ENCODE results near the gene USHBP1. TPM values are rescaled to one million over a fixed set of nuclear protein-coding genes. Genes with fewer than 3 reads are reported as not detected.
A peak's percentile ranks its signal among the peaks of the same experiment; 100 is the strongest.

Gene USHBP1
- total RNA-seq, 1 donor from 2014 or later: 33.5 TPM

DNA sequence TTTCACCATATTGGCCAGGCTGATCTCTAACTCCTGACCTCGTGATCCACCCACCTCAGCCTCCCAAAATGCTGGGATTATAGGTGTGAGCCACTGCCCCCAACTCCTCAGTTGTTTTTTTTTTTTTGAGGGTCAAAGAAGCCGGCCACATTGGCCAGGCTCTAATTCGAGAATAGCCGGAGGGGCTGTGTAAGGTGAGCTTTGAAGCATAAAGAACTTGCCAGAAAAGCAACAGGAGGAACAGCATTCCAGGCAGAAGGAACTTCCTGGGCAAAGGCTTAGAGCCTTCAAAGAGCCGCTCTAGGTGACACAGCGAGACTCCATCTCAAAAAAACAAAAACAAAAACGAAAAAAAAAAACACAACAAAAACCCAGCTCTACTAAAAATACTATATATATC is 1.5 kb upstream of the USHBP1 start:
- no peak for DNase-seq (ENCODE audit: low read depth in 2 of 2)

- peak in 1 of 2 donors; percentile 22 for DNase-seq (ENCODE audit: low read depth in 2 of 2)
Observed at GRCh38 chr19:17263712-17264640, 569 bp downstream of the USHBP1 start.

DNA sequence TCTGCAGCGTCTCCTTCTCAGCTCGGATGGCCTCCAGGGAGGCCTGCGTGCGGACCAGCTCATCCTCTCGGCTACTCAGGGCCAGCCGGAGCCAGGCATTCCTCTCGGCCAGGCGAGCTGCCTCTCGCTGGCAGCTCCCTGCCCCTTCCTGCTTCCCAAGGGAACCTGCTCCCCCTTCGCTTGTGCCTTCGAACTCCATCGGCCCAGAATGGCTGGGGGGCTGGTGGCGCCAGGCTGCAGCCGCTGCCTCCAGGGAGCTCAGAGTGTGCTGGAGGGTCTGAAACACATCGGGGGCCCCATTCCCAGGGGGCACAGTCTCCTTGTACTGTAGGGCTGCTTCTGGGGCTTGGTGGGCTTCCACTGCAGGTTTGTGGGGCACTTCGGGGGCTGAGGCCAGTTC is 2.0 kb downstream of the USHBP1 start:
- DNase-seq (ENCODE audit: low read depth in 2 of 2): no peak

GRCh38 chr19:17260842-17261325 is 3.7 kb downstream of the USHBP1 start:
- DNase-seq (ENCODE audit: low read depth in 2 of 2): peak; percentile 82 to 88

DNA sequence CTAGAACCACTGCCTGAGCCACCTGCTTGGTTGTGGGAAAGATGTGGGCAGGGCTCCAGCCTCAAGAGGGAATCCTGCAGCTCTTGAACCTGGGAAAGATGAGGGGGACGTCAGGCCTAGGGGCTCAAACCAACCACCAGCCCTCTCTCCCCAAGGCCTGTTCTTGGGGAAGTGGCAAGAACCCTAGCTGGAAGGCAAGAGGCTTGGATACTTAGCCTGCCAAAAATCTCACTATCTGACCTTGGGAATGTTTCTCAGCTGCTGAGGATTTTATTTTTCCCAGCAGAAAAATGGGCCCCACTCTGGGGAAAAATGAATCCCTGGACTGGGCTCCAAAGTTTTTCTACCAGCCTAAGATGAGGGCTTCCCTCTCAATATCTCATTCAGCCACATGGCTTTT is 4.6 kb downstream of the USHBP1 start:
- no peak for DNase-seq (ENCODE audit: low read depth in 2 of 2)

DNA sequence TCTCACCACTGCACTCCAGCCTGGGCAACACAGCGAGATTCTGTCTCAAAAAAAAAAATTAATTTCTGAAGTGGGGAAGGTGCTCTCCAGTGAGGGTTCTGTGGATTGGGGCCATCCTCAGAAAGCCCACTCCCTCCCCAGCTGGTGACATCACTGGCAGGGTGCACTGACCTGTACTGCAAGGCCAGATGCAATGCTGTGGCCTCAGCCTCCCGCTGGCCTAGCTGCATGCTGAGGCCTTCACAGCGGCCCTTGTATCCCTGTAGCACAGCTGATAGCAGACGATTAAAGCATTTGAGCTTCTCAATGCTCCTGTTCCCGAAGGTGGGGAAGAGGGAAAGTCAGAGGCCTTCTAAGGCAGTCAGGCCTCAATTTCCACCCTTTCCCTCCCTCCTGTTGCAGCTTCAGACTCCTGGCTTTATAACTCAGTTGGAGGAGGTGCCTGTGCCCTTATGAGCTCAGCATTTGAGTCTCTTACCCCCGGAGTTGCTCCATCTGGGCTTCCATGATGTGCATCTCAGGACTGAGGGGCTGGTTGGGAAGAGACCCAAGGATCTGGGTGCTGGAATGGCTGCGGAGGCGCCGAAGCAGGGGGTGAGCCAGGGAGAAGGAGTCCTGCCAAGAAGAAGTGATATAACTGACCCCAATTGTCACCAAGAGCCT is 5.3 kb downstream of the USHBP1 start:
- DNase-seq (ENCODE audit: low read depth in 2 of 2): no peak

GRCh38 chr19:17256130-17256529 is 8.4 kb downstream of the USHBP1 start:
- DNase-seq (ENCODE audit: low read depth in 2 of 2): no peak

DNA sequence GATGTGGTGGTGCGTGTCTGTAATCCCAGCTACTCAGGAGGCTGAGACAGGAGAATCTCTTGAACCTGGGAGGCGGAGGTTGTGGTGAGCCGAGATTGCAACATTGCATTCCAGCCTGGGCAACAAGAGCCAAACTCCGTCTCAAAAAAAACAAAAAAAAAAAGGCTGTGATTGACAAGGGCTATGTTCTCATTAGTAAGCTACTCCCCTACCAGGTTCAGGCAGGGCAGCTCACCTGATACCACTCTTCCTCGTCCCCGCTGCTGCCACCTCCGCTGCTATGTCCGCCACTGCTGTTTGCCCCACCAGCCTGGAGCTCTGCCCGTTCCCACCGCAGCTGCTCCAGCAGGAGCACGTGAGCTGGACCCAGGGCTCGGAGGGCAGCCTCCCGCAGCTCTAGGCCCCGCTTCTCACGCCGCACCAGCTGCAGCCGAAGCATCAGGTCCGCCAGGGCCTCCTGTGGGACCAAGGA is 9.4 kb downstream of the USHBP1 start:
- DNase-seq (ENCODE audit: low read depth in 2 of 2): no peak

DNA sequence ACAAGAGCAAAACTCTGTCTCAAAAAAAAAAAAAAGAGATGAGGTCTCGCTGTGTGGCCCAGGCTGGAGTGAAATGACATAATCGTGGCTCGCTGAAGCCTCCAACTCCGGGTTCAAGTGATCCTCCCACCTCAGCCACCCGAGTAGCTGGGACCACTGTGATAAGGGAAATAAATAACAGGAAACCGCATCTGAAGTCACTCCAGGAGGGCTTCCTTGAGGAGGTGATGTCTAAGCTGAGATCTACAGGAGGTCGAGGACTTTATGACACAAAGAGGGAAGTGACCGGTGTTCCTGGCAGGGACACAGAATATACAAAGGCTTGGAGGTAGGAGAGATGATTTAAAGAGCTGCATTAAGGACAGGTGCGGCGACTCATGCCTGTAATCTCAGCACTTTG is 9.9 kb downstream of the USHBP1 start:
- DNase-seq (ENCODE audit: low read depth in 2 of 2): no peak

DNA sequence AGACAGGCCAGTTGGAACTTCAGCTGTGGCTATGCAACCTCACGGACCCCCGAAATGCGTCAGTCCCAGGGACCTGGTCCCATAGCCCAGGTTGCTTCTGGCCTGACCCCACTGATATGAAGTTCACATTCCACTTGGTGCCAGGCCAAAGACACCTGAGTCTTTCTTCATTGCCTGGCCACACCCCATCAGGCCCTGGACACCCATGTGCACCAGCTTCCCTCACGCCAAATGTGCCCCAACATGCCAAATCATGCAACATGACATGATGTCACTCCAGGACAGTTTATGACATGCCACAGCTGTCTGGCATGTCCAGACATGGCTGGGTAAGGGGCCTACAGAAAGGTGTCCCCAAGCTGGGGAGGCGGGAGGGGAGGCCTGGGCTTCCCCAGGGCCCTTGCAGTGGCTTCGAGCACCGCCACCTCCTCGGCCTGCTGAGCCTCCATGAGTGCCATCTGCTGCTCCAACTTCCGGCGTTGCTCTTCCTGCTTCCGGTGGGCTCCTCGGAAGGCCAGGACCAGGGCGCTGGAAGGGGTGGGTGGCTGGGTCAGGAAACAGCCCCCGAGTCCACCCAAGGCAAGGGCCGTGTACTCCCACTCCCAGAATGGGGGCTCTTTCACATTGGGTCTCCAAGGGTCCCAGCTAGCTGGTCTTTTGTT is 14.5 kb downstream of the USHBP1 start:
- DNase-seq (ENCODE audit: low read depth in 2 of 2): no peak

GRCh38 chr19:17248011-17248776 is 16.4 kb downstream of the USHBP1 start:
- DNase-seq (ENCODE audit: low read depth in 2 of 2): no peak

DNA sequence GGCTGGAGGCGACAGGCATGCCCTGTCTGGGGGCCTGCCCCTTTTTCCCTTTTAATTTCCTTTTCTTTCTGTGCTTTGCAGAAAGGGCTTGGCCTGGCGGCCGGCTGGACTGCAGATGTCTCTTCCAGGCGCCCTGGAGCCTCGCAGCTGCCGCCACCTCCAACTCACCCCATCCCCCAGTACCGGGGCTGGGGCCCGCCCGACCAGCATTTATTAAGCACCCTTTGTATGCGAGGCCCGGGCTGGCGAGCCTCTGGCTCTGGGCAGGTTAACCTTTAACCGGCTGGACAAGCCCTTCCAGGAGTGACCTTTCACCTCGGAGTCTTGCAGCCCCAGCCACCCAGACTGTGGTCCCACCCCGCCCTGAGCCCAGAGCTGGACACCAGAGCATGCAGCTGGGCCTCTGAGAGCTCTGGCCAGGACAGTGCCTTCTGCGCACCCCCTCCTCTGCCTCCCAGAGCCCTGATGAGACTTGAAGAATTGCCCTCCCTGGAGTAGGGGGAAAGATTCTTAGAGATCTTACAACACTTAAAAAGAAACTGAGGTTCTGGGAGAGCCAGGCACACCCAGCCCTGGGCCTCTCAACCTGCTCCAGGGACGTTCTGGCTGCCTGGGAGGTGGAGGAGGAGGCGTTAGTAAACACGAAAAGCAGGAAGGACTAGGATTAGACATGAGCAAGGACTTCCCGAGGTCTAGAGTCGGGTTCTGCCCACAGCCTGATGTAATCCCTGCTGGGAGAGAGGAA is 17.7 kb downstream of the USHBP1 start:
- peak in 1 of 2 donors; percentile 40 for DNase-seq (ENCODE audit: low read depth in 2 of 2)

GRCh38 chr19:17245535-17245984 is 19.0 kb downstream of the USHBP1 start, which contains the start of gene NR2F6:
Gene NR2F6, minus strand, starts transcription at chr19:17245919. Its CDS starts 699 bp downstream, at chr19:17245220.
- no peak for DNase-seq (ENCODE audit: low read depth in 2 of 2)

- no peak for DNase-seq (ENCODE audit: low read depth in 2 of 2)
Observed at GRCh38 chr19:17244618-17245534, 19.7 kb downstream of the USHBP1 start.

- peak in 1 of 2 donors; percentile 29 for DNase-seq (ENCODE audit: low read depth in 2 of 2)
Observed at GRCh38 chr19:17243830-17244617, 20.5 kb downstream of the USHBP1 start.

- no peak for DNase-seq (ENCODE audit: low read depth in 2 of 2)
Observed at GRCh38 chr19:17243211-17243829, 21.2 kb downstream of the USHBP1 start.

DNA sequence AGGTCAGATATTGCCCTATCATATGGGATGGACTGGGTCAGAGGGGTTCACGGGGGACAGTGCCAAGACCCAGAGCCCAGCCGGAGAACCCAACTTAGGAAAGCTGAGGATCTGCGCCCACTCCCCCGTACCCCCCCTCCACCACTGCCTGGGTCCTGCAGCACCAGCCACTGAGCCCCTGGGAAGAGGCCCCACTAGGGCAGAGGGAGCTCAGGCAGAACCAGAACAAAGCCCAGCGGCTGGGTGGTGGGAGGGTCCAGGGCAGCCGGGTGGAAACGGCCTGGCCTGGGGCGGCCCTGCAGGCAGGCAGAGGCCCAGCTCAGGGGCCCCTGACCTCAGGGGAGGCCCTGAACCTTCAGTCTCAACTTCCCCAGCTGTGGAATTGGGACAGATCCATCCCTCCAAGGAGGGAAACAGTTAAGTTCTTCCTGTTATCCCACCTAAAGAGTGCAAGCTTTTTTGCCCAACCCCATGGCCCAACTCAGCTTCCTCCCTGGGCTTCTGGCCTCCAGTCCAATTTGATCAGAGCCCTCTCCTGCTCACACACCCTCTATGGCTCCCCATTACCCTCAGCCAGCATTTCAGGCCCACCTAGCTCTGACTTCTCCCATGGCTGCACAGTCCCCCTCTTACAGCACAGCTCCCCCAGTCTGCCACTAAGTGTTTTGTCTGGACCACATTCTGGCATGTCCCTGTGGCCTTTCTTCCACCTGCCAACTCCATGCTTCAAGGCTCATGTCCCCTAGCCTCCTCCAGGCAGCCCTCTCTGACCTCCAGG is 21.9 kb downstream of the USHBP1 start:
- no peak for DNase-seq (ENCODE audit: low read depth in 2 of 2)

Data from lung microvascular endothelial cell (primary cell).